Upper lobe of left lung (tissue), 6 donors: Measurements from ENCODE around the gene MYCBPAP. TPM values are rescaled to one million over a fixed set of nuclear protein-coding genes. Genes with fewer than 3 reads are reported as not detected.

Experiments used
- ATAC-seq, 2 donors: fragments of 200-7000 bp; cut with Tn5 transposase; one replicate each; pipeline ENCODE4 v1.9.1; 2022; ENCODE audit warnings: mild to moderate bottlenecking in 2 of 2, moderate library complexity in 2 of 2; ENCODE audit not compliant: low FRiP score in 2 of 2
- DNase-seq, 2 donors: peaks; one replicate each; pipeline ENCODE4 v3.0.0-alpha.2; 2019 to 2020
- H3K27ac ChIP-seq, 4 donors: fragments of 200-600 bp; sonication (generic); one replicate each; pipeline ENCODE4 v1.5.1; 2016 to 2019
- H3K27me3 ChIP-seq, 4 donors: fragments of 200-600 bp; sonication (generic); one replicate each; pipeline ENCODE4 v1.5.1; 2017 to 2019
- H3K36me3 ChIP-seq, 4 donors: fragments of 200-600 bp; sonication (generic); one replicate each; pipeline ENCODE4 v1.5.1; 2016 to 2019
- H3K4me1 ChIP-seq, 4 donors: fragments of 200-600 bp; sonication (generic); one replicate each; pipeline ENCODE4 v1.5.1; 2018 to 2019
- H3K4me3 ChIP-seq, 4 donors: fragments of 200-600 bp; sonication (generic); one replicate each; pipeline ENCODE4 v1.5.1; 2017 to 2019; ENCODE audit warnings: mild to moderate bottlenecking in 2 of 4, moderate library complexity in 1 of 4
- H3K9me3 ChIP-seq, 4 donors: fragments of 200-600 bp; sonication (generic); one replicate each; pipeline ENCODE4 v1.5.1; 2018 to 2019
- CTCF ChIP-seq, 6 experiments: fragments of 450-650 bp in 4 of 6; fragments of 200-600 bp in 2 of 6; sonication (generic) in 2 of 6; IDR thresholded peaks; one replicate each; pipeline ENCODE4 v1.5.1; 2016 to 2019; ENCODE audit warnings: antibody characterized with exemption in 6 of 6
- EP300 ChIP-seq, 4 donors: sonication (generic); formaldehyde crosslinking; IDR thresholded peaks; one replicate each; pipeline ENCODE4 v1.5.1; 2017; ENCODE audit warnings: antibody characterized with exemption in 4 of 4, control low read depth in 2 of 4
- POLR2A ChIP-seq, 4 donors: fragments of 450-650 bp; IDR thresholded peaks; one replicate each; pipeline ENCODE4 v1.5.1; 2016 to 2017; ENCODE audit warnings: antibody characterized with exemption in 4 of 4, mild to moderate bottlenecking in 2 of 4
- POLR2AphosphoS5 ChIP-seq, 2 donors: sonication (generic); formaldehyde crosslinking; IDR thresholded peaks; one replicate each; pipeline ENCODE4 v1.5.1; 2017; ENCODE audit warnings: antibody characterized with exemption in 2 of 2
- WGBS, 2 donors: methylation state at CpG; one replicate each; pipeline ENCODE4 v1.1.5; 2017 to 2018; 5-methylcytosine and 5-hydroxymethylcytosine counted together
- total RNA-seq, 6 donors: library from RNA; depleted of rRNA in 4 of 6; stranded (reverse); fragments of >200 nt in 4 of 6; gene quantifications; one replicate each; pipeline versions ENCODE4 v1.1.0 to v1.2.1, GENCODE V29; 2016 to 2021
- donor health status: DM: no; HTN: no; CAD: no; lungs with moderate emphysema.
- donor health status: DM: no; HTN: yes; CAD: no; lungs with severe emphysema.

MYCBPAP gene
- total RNA-seq, 6 donors from 2014 or later, result 1.0 to 14.7 (median 4.2) TPM

GRCh38 chr17:50467114-50467854 is 41.0 kb upstream of the MYCBPAP start:
- H3K4me1 ChIP-seq, result peaks cover 10 to 25% (median 13%) of the 10 kb centered on the region in 4 donors
- DNase-seq, result no peak
- no peak for ATAC-seq
- H3K27ac ChIP-seq, result no peak overlapping the region
- 74 to 85% methylated on average over 4 to 7 of the region's 7 CpGs for WGBS, 2 donors
- no peak overlapping the region for H3K4me3 ChIP-seq
- H3K36me3 ChIP-seq, result peaks cover 0 to 25% (median 16%) of the 10 kb centered on the region in 4 donors
- H3K27me3 ChIP-seq, result peaks cover 0 to 21% (median 4%) of the 10 kb centered on the region in 4 donors
- H3K9me3 ChIP-seq, result no peaks in the 10 kb centered on the region
- no peak for TF ChIP-seq POLR2A (IDR thresholded peaks at IDR 0.05)
- no peak for TF ChIP-seq CTCF (IDR thresholded peaks at IDR 0.05)
- no peak for TF ChIP-seq POLR2AphosphoS5 (IDR thresholded peaks at IDR 0.05)
- TF ChIP-seq EP300 (IDR thresholded peaks at IDR 0.05), result no peak

GRCh38 chr17:50467855-50468303 is 40.4 kb upstream of the MYCBPAP start:
- DNase-seq (no peak), ATAC-seq (no peak)
- H3K36me3 ChIP-seq, result peaks cover 0 to 26% (median 11%) of the 10 kb centered on the region in 4 donors
- peaks cover 0 to 21% (median 4%) of the 10 kb centered on the region in 4 donors for H3K27me3 ChIP-seq
- no peak overlapping the region for H3K27ac ChIP-seq
- H3K9me3 ChIP-seq, result no peaks in the 10 kb centered on the region
- no peak overlapping the region for H3K4me3 ChIP-seq
- peaks cover 10 to 25% (median 13%) of the 10 kb centered on the region in 4 donors for H3K4me1 ChIP-seq
- WGBS, 2 donors, result 83 to 86% methylated on average over 12 to 13 of the region's 13 CpGs
- TF ChIP-seq CTCF (IDR thresholded peaks at IDR 0.05), result no peak
- no peak for TF ChIP-seq POLR2A (IDR thresholded peaks at IDR 0.05)
- no peak for TF ChIP-seq POLR2AphosphoS5 (IDR thresholded peaks at IDR 0.05)
- TF ChIP-seq EP300 (IDR thresholded peaks at IDR 0.05), result no peak

- no peak within 1 kb of the TSS for H3K27ac ChIP-seq
- ATAC-seq, result peak in 1 of 2 donors; percentile 46
Observed at GRCh38 chr17:50468304-50469207, 39.7 kb upstream of the MYCBPAP start, which contains the start of gene CHAD. Gene CHAD, minus strand, starts transcription at chr17:50468880. Its CDS starts 67 bp downstream, at chr17:50468813.

GRCh38 chr17:50469208-50469605 is 39.0 kb upstream of the MYCBPAP start:
- 21 to 26% methylated on average over 12 to 32 of the region's 37 CpGs for WGBS, 2 donors
- peak overlapping the region in 3 of 4 donors; percentile 23 to 35 (median 26) for H3K4me3 ChIP-seq
- H3K36me3 ChIP-seq, result peaks cover 0 to 29% (median 10%) of the 10 kb centered on the region in 4 donors
- peaks cover 0 to 21% (median 4%) of the 10 kb centered on the region in 4 donors for H3K27me3 ChIP-seq
- DNase-seq, result peak in 1 of 2 donors; percentile 82
- no peaks in the 10 kb centered on the region for H3K9me3 ChIP-seq
- peaks cover 10 to 25% (median 13%) of the 10 kb centered on the region in 4 donors for H3K4me1 ChIP-seq
- peak in 1 of 2 donors; percentile 45 for ATAC-seq
- H3K27ac ChIP-seq, result no peak overlapping the region
- TF ChIP-seq CTCF (IDR thresholded peaks at IDR 0.05) (no peak), POLR2A (IDR thresholded peaks at IDR 0.05) (no peak), POLR2AphosphoS5 (IDR thresholded peaks at IDR 0.05) (no peak), EP300 (IDR thresholded peaks at IDR 0.05) (no peak)

More at GRCh38 chr17:50468304-50469207, 39.7 kb upstream of the MYCBPAP start, which contains the start of gene CHAD:
- peak in 1 of 2 donors; percentile 87 for DNase-seq
- peaks cover 0 to 25% (median 8%) of the 10 kb centered on the region in 4 donors for H3K36me3 ChIP-seq
- peaks cover 0 to 21% (median 4%) of the 10 kb centered on the region in 4 donors for H3K27me3 ChIP-seq
- H3K4me3 ChIP-seq, result peak within 1 kb of the TSS in 3 of 4 donors; percentile 23 to 35 (median 26)
- no peak for TF ChIP-seq POLR2AphosphoS5 (IDR thresholded peaks at IDR 0.05)
- no peak for TF ChIP-seq CTCF (IDR thresholded peaks at IDR 0.05)
- no peak for TF ChIP-seq EP300 (IDR thresholded peaks at IDR 0.05)
- TF ChIP-seq POLR2A (IDR thresholded peaks at IDR 0.05), result no peak
- H3K4me1 ChIP-seq, result peaks cover 10 to 25% (median 13%) of the 10 kb centered on the region in 4 donors
- 49 to 85% methylated on average over 26 to 47 of the region's 71 CpGs for whole genome bisulfite sequencing, 2 donors
- no peaks in the 10 kb centered on the region for H3K9me3 ChIP-seq
